Fibroblast of lung (primary cell): ENCODE results near the gene MAP4K1. TPM values are rescaled to one million over a fixed set of nuclear protein-coding genes. Genes with fewer than 3 reads are reported as not detected.
A peak's percentile ranks its signal among the peaks of the same experiment; 100 is the strongest.

Experiments used
- DNase-seq, 2 donors: peaks; one replicate each; pipeline versions ENCODE4 v3.0.0 to v3.0.0-alpha.2; 2010; ENCODE audit warnings: low read depth in 2 of 2
- H2AFZ ChIP-seq: 2 replicates; pipeline ENCODE4 v1.5.1; 2012; ENCODE audit warnings: low read length, control low read depth, inconsistent platforms
- H3K27ac ChIP-seq: 2 replicates; pipeline ENCODE4 v1.5.1; 2011; ENCODE audit warnings: low read length, control low read depth; ENCODE audit not compliant: insufficient read depth
- H3K27me3 ChIP-seq: 2 replicates; pipeline ENCODE4 v1.5.1; 2011; ENCODE audit warnings: mild to moderate bottlenecking, low read length; ENCODE audit not compliant: control insufficient read depth, insufficient read depth
- H3K36me3 ChIP-seq: 2 replicates; pipeline ENCODE4 v1.5.1; 2011; ENCODE audit warnings: low read length; ENCODE audit not compliant: control insufficient read depth, insufficient read depth
- H3K4me1 ChIP-seq: 2 replicates; pipeline ENCODE4 v1.5.1; 2011; ENCODE audit warnings: low read length; ENCODE audit not compliant: control insufficient read depth, insufficient read depth; ENCODE audit errors: extremely low read depth
- H3K4me2 ChIP-seq: 2 replicates; pipeline ENCODE4 v1.5.1; 2011; ENCODE audit warnings: low read length, control low read depth; ENCODE audit not compliant: insufficient read depth; ENCODE audit errors: extremely low read depth
- H3K4me3 ChIP-seq, 4 experiments: fragments of 200-600 bp in 1 of 4; sonication (generic) in 1 of 4; replicated peaks in 1 of 4; 2 replicates each; pipeline ENCODE4 v1.5.1; 2011 to 2016; ENCODE audit warnings: low read length in 4 of 4, low read depth in 3 of 4, mild to moderate bottlenecking in 3 of 4, control low read depth in 2 of 4, inconsistent platforms in 1 of 4, mixed read lengths in 1 of 4; ENCODE audit not compliant: insufficient read depth in 1 of 4; ENCODE audit errors: control extremely low read depth in 1 of 4
- H3K79me2 ChIP-seq: 2 replicates; pipeline ENCODE4 v1.5.1; 2012; ENCODE audit warnings: mild to moderate bottlenecking, low read length, inconsistent platforms; ENCODE audit not compliant: control insufficient read depth, insufficient read depth
- H3K9ac ChIP-seq: 2 replicates; pipeline ENCODE4 v1.5.1; 2011; ENCODE audit warnings: mild to moderate bottlenecking, low read length, control low read depth; ENCODE audit not compliant: insufficient read depth
- H3K9me3 ChIP-seq: 2 replicates; pipeline ENCODE4 v1.5.1; 2012; ENCODE audit warnings: low read depth, low read length; ENCODE audit not compliant: control insufficient read depth, insufficient read depth
- H4K20me1 ChIP-seq: 2 replicates; pipeline ENCODE4 v1.5.1; 2011; ENCODE audit warnings: low read length; ENCODE audit not compliant: control insufficient read depth, insufficient read depth; ENCODE audit errors: extremely low read depth
- CTCF ChIP-seq, 2 donors: IDR thresholded peaks in 1 of 2; conservative IDR thresholded peaks in 1 of 2; 1 replicate in 1 of 2; 2 replicates in 1 of 2; pipeline ENCODE4 v1.5.1; 2011 to 2012; ENCODE audit warnings: low read length in 2 of 2, control low read depth in 1 of 2, inconsistent platforms in 1 of 2, low read depth in 1 of 2, mild to moderate bottlenecking in 1 of 2
- EZH2 ChIP-seq: IDR thresholded peaks from 2 replicates; pipeline ENCODE4 v1.5.1; 2012; ENCODE audit warnings: low read length, control low read depth, mild to moderate bottlenecking; ENCODE audit errors: missing control alignments
- polyA plus RNA-seq, 2 donors: library from polyadenylated mRNA; depleted of rRNA in 1 of 2; stranded (reverse) in 1 of 2; unstranded in 1 of 2; fragments of >200 nt; gene quantifications; 2 replicates each; pipeline ENCODE4 v1.2.1, GENCODE V29; 2011 to 2012; ENCODE audit warnings: missing spikeins in 1 of 2
- total RNA-seq: library from RNA; depleted of rRNA; stranded (reverse); fragments of >200 nt; gene quantifications from 2 replicates; pipeline ENCODE4 v1.2.1, GENCODE V29; 2014

Gene MAP4K1
- total and polyA plus RNA-seq, 2 donors (not counting 1 experiment from before 2014, with no cell fraction given): 0.12 to 0.17 TPM

DNA sequence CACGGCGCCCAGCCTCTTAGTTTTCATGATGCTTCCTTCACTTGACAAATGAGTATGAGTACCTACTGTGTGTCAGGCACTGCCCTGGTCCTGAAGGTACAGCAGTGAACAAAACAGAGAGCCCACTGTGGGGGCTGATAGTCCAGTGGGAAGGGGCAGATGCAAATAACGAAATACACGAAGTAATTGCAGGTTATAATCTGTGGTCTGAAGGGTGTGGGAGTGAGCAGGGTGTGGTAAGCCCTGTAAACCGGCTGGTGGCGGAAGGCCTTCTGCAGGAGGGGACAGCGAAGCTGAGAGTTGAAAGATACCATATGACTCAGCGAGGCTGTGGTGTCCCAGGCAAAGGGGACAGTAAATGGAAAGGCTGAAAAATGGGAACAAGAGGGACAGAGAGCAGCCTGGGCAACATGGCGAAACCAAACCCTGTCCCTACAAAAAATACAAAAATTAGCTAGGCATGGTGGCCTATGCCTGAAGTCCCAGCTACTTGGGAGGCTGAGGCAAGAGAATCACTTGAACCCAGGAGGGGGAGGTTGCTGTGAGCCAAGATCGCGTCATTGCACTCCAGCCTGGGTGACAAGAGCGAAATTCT, 60.5 kb downstream of the MAP4K1 start:
- DNase-seq: no peak
- Histone ChIP-seq H3K4me2 (no peak overlapping the region), H3K4me1 (no peaks in the 10 kb centered on the region), H3K79me2 (no peaks in the 10 kb centered on the region), H2AFZ (no peak overlapping the region), H3K27ac (no peak overlapping the region), H3K36me3 (no peaks in the 10 kb centered on the region), H4K20me1 (no peaks in the 10 kb centered on the region), H3K27me3 (no peaks in the 10 kb centered on the region), H3K4me3 (no peak overlapping the region), H3K9me3 (no peaks in the 10 kb centered on the region), H3K9ac (no peak overlapping the region)
- TF ChIP-seq CTCF (conservative IDR thresholded peaks at IDR 0.05 in 1 of 2, IDR thresholded peaks at IDR 0.05 in 1 of 2; ENCODE audit: low read depth in 1 of 2, low read length in 2 of 2): no peak

GRCh38 chr19:38556521-38557174, 61.1 kb downstream of the MAP4K1 start:
- DNase-seq: no peak
- H3K36me3 ChIP-seq: no peaks in the 10 kb centered on the region
- no peaks in the 10 kb centered on the region for H3K27me3 ChIP-seq
- no peaks in the 10 kb centered on the region for H3K4me1 ChIP-seq
- H3K9ac ChIP-seq: no peak overlapping the region
- H3K4me3 ChIP-seq: no peak overlapping the region
- H2AFZ ChIP-seq: no peak overlapping the region
- no peaks in the 10 kb centered on the region for H3K9me3 ChIP-seq
- H3K79me2 ChIP-seq: no peaks in the 10 kb centered on the region
- no peaks in the 10 kb centered on the region for H4K20me1 ChIP-seq
- TF ChIP-seq CTCF (conservative IDR thresholded peaks at IDR 0.05 in 1 of 2, IDR thresholded peaks at IDR 0.05 in 1 of 2; ENCODE audit: low read depth in 1 of 2, low read length in 2 of 2) (peak in 1 of 2 donors; percentile 12), EZH2 (no peak)
- no peak overlapping the region for H3K27ac ChIP-seq
- no peak overlapping the region for H3K4me2 ChIP-seq

DNA sequence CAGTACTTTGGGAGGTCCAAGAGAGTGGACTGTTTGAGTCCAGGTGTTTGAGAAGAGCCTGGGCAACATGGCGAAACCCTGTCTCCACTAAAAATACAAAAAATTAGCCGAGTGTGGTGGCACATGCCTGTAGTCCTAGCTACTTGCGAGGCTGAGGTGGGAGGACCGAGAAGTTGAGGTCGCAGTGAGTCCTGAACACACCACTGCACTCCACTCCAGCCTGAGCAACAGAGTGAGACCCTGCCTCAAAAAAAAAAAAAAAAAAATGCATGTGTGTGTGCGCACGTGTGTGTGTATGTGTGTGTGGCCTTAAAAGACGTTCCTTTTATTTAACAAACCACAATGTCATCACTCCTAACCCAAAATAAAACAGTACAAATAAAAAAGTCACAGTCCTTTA, 62.6 kb downstream of the MAP4K1 start:
- H3K36me3 ChIP-seq: no peaks in the 10 kb centered on the region
- no peak overlapping the region for H3K4me2 ChIP-seq
- no peak overlapping the region for H3K4me3 ChIP-seq
- H3K4me1 ChIP-seq: no peaks in the 10 kb centered on the region
- H2AFZ ChIP-seq: no peak overlapping the region
- no peaks in the 10 kb centered on the region for H3K79me2 ChIP-seq
- no peak overlapping the region for H3K27ac ChIP-seq
- H3K9ac ChIP-seq: no peak overlapping the region
- TF ChIP-seq EZH2 (no peak), CTCF (conservative IDR thresholded peaks at IDR 0.05 in 1 of 2, IDR thresholded peaks at IDR 0.05 in 1 of 2; ENCODE audit: low read depth in 1 of 2, low read length in 2 of 2) (no peak)
- H3K27me3 ChIP-seq: no peaks in the 10 kb centered on the region
- DNase-seq: no peak
- H3K9me3 ChIP-seq: no peaks in the 10 kb centered on the region
- H4K20me1 ChIP-seq: no peaks in the 10 kb centered on the region
